GM19452 (cell line): ENCODE data around the gene AGTRAP.
A peak's percentile ranks its signal among the peaks of the same experiment; 100 is the strongest.

ENCODE experiments used
- ATAC-seq: cut with Tn5 transposase; IDR thresholded peaks from one replicate; pipeline ENCODE4 v1.9.1; 2021; ENCODE audit not compliant: unreplicated experiment

Gene AGTRAP

GRCh38 chr1:11705596-11705995 lies 30.3 kb upstream of the AGTRAP start:
- ATAC-seq = no peak

- no peak for ATAC-seq
Measured at GRCh38 chr1:11706292-11706691, 29.6 kb upstream of the AGTRAP start.

GRCh38 chr1:11707621-11708276 lies 28.2 kb upstream of the AGTRAP start:
- ATAC-seq = no peak

DNA sequence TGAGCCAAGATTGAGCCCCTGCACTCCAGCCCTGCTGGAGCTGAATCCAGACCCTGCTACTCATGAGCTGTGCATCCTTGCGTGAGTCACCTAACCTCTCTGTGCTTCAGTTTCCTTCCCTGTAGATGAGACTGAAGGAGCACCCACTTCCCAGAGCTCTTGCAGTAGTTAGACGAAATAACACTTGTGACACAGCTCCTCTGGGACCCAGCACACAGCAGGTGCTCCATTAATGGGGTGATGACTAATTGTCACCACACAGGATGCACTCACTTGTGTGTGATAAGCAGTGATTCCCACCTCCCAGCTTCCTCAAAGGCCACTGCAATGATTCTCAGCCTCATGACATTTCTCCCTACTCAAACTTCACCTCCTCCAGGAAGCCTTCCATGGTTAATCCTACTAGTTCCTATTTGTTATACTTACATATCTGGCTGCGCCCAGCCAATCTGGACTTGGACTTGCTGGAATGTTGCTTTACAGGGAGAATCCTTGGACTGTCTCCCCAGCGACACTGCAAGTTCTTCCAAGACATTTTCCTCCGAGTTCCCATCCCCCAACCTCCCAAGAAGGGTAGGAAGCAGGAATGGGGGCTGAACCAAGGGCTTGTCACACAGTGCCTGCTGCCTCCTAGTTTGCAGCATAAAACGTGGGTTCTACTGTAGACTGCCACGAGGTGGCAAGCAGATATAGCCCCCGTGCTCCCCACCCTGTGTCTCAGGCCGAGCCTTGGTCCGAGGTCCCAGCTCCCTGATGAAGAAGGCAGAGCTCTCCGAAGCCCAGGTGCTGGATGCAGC lies 27.2 kb upstream of the AGTRAP start:
- ATAC-seq = no peak

GRCh38 chr1:11711490-11711889 lies 24.4 kb upstream of the AGTRAP start:
- ATAC-seq = no peak

- ATAC-seq = no peak
Measured at GRCh38 chr1:11712285-11712684, 23.7 kb upstream of the AGTRAP start.

- ATAC-seq = no peak
Measured at GRCh38 chr1:11713095-11713494, 22.8 kb upstream of the AGTRAP start.

- ATAC-seq = no peak
Measured at GRCh38 chr1:11714831-11715575, 20.9 kb upstream of the AGTRAP start.

GRCh38 chr1:11719313-11720032 lies 16.5 kb upstream of the AGTRAP start:
- no peak for ATAC-seq

DNA sequence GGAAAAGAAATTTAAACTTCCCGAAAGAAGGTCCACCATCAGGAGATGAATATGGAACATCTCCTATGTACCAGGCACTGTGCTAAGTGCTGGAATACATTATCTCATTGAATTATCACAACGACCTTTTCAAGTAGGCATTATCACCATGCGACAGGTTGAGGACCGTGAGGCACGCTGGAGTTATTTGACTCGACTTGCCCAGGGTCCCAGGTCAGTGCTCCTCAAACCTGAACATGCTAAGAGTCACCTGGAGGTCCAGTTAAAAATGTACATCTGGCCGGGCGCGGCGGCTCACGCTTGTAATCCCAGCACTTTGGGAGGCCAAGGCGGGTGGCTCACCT lies 15.9 kb upstream of the AGTRAP start:
- no peak for ATAC-seq

- no peak for ATAC-seq
Measured at GRCh38 chr1:11720525-11720924, 15.4 kb upstream of the AGTRAP start.

DNA sequence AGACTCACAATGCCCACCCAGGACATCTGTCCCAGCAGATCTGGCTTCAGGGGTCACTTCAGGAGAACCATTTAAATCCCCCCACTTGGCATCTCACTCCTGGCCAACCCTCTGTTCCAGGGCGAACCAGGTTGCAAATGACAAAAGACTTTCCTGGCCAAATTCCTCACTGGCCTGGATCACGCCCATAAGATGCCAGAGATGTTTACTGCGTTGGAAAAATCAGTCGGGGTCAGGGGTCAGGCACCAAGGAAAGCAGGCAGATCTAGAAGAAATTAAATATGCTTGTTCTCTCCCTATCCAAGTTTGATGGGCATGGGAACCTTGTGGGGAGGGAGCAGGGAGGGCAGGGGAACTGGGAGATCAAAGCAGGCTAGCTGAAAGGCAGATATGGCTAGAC lies 14.6 kb upstream of the AGTRAP start:
- ATAC-seq = no peak

DNA sequence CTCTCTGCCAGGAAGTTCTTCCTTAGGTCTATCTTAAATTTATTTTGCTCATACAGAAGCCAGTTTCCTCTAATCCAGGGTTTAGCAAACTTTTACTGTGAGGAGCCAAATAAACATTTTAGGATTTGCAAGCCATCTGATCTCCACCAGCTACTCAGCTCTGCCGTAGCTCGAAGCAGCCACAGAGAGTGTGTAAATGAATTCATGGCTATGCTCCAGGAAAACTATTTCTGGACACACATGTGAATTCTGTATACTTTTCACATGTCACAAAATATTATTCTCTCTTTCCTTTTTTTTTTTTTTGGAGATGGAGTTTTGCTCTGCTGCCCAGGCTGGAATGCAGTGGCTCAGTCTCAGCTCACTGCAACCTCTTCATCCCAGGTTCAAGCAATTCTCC lies 13.4 kb upstream of the AGTRAP start:
- ATAC-seq = no peak

GRCh38 chr1:11725616-11726015 lies 10.3 kb upstream of the AGTRAP start:
- ATAC-seq = no peak

DNA sequence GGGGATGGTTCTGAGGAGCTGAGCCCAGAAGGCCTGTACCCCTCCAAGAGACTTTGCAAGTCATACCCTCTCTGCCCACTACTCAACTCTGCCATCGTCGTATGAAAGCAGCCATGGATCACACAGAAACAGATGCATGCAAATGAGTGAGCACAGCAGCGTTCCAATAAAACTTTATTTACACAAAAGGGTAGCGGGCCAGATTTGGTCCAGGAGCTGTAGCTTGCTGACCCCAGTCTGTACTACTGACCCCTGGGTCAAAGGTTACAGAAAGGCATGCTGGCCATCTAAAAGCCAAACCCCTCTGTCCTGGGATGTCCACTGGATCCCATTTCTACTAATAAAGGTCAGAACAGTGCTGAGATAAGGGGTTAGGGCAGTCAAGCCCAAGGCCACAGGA lies 8.8 kb upstream of the AGTRAP start:
- ATAC-seq = no peak

DNA sequence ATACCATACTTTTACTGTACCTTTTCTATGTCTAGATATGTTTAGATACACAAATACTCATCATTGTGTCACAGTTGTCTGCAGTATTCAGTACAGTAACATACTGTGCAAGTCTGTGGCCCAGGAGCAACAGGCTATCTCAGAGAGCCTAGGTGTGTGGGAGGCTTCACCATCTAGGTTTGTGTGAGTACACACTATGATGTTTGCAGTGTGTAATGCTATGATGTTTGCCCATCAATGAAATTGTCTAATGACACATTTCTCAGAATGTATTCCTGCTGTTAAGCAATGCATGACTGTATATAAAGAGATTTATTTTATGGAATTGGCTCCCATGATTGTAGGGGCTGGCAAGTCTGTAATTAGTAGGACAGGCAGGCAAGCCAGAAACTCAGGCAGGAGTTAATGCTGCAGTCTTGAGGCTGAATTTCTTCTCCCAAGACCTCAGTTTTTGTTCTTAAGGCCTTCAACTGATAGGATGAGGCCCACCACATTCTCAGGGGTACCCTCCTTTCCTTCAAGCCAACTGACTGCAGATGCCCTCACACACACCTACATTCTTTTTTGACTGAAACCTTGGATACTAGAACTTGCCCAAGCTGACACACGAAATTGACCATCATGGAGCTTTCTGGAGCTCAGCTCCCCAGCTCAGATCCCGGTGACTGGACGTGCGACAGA lies 7.7 kb upstream of the AGTRAP start:
- no peak for ATAC-seq

DNA sequence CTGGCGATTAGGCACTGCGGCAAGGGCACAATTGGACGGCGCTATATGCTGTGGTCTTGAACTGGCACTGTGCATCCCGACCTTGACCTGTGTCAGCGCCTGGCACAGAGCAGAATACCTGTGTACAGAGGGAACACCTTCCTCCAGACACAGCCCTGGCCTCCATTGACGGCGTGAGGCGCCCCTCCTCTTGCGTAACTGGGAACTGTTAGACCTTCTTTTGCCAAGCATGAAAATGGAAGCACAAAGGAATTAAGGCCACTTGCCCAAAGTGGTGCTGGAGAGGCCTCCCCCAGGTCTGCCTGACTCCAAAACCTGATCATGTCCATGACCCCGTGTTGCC lies 6.8 kb upstream of the AGTRAP start:
- no peak for ATAC-seq

DNA sequence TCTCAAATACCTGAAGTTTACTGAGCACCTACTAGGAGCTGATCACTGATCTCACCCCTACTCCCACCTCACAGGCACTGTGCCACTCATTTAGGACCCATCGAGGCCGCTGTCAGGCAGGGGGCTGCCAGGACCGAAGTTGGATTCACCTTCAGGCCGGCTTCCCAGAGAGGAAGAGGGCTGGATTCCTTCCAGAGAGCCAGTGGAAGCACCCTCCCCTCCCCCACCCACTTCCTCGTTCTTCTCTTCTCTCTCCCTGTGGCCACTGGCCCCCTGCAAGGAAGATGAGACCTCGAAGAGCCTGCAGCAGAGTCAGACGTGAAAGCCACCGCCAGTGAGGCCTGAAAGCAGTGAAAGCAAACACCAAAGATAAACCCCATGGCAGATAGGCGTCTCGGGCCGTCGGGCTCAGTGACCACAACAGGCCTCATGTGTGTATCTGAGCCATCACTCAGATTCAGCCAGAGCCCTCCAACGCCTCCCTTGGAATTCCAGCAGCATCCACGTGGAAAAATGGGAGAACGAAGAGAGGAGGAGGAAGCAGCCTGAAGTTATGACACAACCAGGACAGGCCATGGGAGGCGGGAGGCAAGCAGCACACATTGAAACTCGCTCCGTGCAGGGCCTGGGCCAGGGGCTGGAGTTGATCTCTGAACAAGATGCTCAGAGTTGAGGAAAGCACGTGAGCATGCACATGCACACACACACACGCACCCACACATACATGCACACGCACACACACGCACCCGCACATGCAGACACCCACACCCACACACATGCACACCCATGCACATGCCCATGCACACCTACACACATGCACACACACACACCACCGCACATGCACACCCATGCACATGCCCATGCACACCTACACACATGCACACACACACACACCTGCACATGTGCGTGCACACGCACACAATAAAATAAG lies 6.2 kb upstream of the AGTRAP start:
- no peak for ATAC-seq

DNA sequence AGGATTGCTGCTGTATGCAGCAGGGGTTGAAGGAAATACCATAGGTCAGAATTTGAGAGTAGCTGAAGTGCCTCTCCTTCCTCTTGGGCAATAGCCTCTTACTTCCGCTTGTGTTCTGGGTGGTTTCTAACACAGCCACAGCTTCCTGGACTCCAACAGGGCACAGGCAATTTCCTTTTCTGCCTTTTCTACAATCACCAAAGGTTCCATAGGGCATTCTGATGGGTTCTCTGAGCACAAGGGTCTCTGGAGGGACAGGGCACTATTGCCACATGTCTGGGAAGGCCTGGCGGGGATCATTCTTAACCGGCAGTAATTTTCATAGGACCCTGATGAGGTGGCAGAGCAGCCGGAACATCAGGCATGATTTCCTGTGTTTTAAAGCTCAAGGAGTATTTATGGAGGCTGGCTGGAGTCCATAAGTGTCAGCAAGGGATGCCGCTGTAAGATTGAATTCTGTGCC lies 5.5 kb upstream of the AGTRAP start:
- peak; percentile 53 for ATAC-seq
